Measurements from ENCODE around the gene THRSP.
"Not testable (repeated sequence)": the region's sequence is repeated elsewhere in the genome, so short reads cannot be mapped to it uniquely, and the experiment has no call there.

THRSP gene

GRCh38 chr11:78062671-78063070 lies 990 bp upstream of the THRSP start:
- in situ Hi-C loops (cut with MboI; ENCODE audit: low sequenced_read_pairs) = no loop called here

DNA sequence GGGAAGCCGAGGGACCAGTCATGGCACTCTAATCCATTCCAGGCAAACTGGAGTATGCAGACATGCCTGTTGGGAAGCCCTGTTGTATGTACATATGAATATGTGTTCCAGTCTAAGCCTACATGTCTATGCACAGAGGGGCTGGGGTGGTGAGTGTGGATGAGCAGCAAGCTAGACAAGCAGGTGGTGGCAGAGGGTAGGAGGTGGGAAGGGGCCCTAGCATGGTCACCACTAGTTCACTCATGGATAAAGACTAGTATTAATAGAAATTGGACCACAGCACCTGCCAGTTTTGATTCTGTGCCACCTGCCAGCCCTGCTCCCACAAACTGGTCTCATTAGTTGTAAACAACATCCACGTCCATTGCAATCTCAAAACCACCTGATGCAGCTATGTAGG lies 1.5 kb downstream of the THRSP start:
- in situ Hi-C loops (cut with MboI; ENCODE audit: low sequenced_read_pairs) = no loop called here

DNA sequence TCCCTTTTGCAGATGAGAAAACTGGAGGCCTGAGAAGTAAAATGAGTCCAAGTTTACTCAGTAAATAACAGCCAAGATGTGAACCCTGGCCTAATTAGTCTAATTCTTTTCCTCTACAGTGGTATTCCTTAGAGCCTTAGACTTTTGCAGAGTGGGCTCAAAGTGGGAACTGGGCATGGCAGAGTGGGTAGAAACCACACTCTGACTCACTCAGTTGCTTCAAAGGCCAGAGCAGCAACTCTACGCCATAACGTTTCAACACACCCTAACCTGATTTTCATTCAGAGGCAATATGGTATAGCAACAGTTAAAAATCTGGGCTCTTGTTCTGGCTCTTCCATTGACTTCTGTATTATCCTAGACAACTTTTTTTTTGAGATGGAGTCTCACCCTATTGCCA lies 2.8 kb downstream of the THRSP start:
- in situ Hi-C loops (cut with MboI; ENCODE audit: low sequenced_read_pairs) = no loop called here

- in situ Hi-C loops (cut with MboI; ENCODE audit: low sequenced_read_pairs) = no loop called here
These were observed 4.0 kb downstream of the THRSP start for GRCh38 chr11:78067704-78068103.

DNA sequence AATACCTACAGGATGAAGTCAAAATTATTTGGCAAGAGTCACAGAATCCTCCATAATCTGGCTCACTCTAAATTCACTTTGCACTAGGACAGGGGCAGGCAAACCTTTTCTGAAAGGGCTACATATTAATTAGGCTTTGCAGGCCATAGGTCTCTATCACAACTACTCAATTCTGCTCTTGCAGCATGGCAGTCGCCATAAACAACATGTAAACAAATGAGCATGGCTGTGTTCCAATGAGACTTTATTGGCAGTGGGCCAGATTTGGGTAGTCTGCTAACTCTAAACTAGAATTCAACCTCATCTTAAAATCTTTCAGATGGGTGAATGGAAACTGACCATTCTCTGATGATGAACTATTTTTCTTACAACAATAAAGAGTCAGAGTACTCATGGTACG lies 5.8 kb downstream of the THRSP start:
- in situ Hi-C loops (cut with MboI; ENCODE audit: low sequenced_read_pairs) = no loop called here

DNA sequence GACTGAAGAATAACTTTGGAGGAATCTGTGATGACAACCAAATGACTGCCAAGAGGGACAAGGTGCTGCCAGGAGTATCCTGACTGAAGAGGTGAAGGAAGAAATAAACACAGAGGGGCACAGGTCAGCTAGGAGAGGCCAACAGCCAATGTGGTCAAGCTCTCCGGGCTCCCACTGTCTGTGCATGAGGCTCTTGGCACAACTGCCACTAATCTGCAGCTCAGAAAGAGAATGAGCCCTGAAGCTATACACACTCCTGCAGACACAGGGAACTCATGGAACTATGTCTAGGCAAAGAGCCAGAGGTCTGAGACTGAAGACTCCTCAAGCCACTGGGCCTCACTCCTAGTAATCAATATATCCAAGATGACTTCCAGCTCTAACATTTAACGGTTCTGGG lies 7.0 kb downstream of the THRSP start:
- in situ Hi-C loops (cut with MboI; ENCODE audit: low sequenced_read_pairs) = no loop called here

GRCh38 chr11:78071717-78072116 lies 8.1 kb downstream of the THRSP start:
- in situ Hi-C loops (cut with MboI; ENCODE audit: low sequenced_read_pairs) = no loop called here

DNA sequence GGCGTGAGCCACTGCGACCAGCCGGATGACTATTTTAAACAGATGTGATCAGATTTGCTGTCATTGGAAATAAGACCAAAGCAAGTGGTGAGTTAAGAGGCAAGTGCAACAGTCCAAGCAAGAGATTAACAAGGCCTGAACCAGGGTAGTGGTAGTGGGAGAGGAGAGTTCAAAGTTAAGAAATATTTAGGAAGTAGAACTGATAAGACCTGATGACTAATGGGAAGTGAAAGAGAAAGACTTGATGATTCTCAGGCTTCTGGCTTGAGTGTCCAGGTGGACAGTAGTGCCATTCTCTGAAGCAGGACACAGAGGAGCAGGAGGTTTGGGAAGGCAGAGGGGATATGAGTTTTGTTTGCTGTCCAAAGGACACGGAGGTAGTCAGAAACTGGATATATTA lies 8.8 kb downstream of the THRSP start:
- in situ Hi-C loops (cut with MboI; ENCODE audit: low sequenced_read_pairs) = no loop called here

DNA sequence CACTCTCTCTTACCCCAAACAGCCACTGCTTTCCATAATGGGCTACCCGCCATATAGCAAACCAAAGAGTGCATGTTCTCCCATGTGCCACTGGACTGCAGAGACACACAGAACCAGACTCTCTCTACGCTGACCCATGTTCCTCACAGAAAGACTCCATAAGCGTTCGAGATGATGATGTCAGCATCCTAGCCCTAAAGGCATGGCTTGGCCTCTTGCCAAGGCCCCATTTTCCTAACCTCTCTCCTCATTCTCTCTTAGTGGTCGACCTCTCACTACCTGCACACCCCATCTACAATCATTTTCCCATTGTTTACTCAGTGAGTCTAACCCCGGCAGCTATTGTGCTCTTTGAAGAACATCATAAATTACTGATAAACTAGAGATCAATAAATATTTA lies 11.1 kb downstream of the THRSP start:
- in situ Hi-C loops (cut with MboI; ENCODE audit: low sequenced_read_pairs) = no loop called here

GRCh38 chr11:78076733-78077403 lies 13.2 kb downstream of the THRSP start:
- in situ Hi-C loops (cut with MboI; ENCODE audit: low sequenced_read_pairs) = no loop called here

- in situ Hi-C loops (cut with MboI; ENCODE audit: low sequenced_read_pairs) = not testable (repeated sequence)
These were observed 13.9 kb downstream of the THRSP start for GRCh38 chr11:78077592-78077991.

DNA sequence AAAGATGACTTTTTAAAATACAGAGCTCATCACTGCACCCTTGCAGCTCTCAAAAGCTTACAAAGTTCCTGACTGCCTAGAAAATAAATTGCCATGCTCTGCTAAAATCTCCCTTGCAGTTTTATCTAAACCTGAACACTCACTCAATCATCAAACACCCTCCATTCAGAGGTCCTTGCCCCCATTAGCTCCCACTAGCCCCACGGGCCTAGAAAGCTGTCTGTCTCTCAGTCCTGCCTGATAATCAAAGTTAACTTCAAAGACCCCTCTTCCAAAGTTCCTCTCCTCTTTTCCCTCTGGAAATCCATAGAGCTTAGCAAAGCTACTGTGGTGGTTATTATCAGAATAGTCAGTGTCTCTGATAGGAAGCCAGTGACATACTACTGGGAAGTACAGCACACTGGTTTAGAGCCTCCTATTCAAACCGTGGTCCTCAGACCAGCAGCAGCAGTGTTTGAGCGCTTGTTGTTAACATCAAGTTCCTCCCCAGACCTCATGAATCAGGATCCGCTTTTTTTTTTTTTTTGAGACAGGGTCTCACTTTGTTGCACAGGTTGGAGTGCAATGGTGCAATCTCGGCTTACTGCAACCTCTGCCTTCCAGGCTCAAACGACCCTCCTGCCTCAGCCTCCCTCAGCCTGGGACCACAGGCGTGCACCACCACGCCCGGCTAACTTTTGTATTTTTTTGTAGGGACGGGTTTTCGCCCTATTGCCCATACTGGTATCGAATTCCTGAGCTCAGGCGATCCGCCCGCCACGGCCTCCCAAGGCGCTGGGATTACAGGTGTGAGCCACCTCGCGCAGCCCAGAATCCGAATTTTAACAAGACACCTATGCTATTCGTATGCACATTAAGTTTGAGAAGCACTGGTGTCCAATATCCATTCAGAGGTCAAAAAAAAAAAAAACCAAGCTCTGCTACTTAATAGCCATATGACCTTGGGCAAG lies 14.8 kb downstream of the THRSP start:
- in situ Hi-C loops (cut with MboI; ENCODE audit: low sequenced_read_pairs) = no loop called here

DNA sequence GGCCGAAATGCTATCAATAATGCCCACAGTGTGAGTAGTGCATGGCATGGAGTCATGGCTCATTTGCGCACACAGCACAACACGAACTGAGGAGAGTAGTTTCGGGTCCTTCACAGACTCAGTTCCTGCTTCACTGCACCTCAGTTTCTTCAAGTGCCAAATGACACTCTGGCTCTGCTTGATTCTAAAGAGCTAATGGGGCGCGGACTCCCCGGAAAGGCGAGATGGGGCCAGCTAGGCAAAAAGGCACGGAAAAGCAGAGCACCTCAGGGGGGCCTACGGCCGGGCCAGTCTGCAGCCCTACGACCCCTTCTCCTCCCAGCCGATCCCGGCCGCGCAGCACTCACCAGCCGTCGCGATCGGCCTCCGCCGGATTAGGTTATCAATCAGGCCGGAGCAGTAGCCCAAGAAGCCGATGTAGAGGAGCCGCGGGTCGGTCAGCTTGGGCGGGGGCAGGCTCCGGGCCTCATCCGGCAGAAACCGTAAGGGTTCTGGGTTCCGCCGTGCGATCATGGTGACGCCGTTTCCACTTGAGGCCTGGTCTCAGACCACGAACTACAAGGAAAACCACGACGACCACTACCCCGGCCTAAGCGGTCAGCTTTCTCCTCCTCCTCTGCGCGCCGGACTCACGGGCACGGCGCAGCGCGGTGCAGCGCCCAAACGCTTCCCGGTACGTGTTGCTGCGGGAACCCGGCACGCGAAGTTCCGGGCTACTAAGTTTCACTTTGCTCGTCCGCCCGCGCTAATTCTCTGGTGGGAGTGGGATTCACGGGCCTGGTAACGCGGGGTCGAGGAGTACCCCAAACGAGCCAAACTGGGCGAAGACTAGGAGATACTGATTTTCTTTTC lies 15.8 kb downstream of the THRSP start, which contains the start of gene NDUFC2:
Gene NDUFC2 (minus strand): TSS at position 631 of the 852 bp plus-strand sequence. CDS start 118 bp downstream, at position 513.
- in situ Hi-C loops (cut with MboI; ENCODE audit: low sequenced_read_pairs) = no loop called here

DNA sequence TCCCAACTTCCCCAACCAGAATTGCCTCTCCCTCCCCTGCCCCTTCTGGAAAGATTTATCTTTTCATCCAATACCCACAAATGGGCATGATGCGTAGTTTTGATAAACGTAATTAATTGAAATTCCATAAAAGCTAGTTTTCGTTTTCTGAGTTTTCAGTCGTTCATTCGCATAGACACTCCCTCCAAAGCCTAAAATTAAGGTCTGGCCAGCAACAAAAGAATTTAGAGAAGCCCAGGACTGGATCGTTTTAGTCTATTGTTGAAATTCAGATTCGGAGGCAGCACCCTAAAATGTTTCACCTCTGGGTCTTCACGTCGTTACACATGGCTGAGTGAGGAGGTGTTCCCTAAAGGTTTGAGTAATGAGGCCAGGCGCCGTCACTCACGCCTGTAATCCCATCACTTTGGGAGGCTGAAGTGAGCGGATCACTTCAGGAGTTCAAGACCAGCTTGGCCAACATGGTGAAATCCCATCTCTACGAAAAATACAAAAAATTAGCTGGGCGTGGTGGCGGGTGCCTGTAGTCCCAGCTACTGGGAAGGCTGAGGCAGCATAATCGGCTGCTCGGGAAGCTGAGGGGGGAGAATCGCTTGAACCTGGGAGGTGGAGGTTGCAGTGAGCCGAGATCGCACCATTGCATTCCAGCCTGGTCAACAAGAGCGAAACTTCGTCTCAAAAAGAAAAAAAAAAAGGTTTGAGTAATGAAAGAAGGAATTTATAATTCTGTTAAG lies 16.6 kb downstream of the THRSP start:
- in situ Hi-C loops (cut with MboI; ENCODE audit: low sequenced_read_pairs) = no loop called here

GRCh38 chr11:78080818-78081495 lies 17.3 kb downstream of the THRSP start:
- in situ Hi-C loops (cut with MboI; ENCODE audit: low sequenced_read_pairs) = no loop called here

DNA sequence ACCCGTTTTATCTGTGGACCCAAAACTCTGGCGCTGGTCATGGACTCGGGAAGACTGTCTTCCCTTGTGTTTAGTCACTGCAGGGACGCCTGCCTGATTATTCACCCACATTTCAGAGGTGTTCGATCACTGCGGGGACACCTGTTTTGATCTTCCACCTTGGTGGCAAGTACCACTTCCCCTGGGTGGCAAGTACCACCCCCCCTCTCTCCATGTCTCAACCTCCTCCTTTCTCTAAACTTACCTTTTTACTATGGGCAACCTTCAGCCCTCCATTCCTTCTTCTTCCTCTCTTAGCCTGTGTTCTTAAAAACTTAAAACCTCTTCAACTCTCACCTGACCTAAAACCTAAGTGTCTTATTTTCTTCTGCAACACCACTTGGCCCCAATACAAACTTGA lies 17.9 kb downstream of the THRSP start:
- in situ Hi-C loops (cut with MboI; ENCODE audit: low sequenced_read_pairs) = no loop called here

- in situ Hi-C loops (cut with MboI; ENCODE audit: low sequenced_read_pairs) = no loop called here
These were observed 18.5 kb downstream of the THRSP start for GRCh38 chr11:78082146-78082545.

DNA sequence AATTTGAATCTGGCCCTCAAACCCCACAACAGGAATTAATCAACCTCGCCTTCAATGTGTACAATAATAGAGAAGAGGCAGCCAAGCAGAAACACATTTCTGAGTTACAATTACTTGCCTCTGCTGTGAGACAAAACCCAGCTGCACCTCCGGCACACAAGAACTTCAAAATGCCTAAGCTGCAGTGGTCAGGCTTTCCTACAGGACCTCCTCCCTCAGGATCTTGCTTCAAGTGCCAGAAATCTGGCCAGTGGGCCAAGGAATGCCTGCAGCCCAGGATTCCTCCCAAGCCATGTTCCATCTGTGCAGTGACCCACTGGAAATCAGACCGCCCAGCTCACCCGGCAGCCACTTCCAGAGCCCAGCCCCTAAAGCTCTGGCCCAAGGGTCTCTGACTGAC lies 19.4 kb downstream of the THRSP start:
- in situ Hi-C loops (cut with MboI; ENCODE audit: low sequenced_read_pairs) = no loop called here

DNA sequence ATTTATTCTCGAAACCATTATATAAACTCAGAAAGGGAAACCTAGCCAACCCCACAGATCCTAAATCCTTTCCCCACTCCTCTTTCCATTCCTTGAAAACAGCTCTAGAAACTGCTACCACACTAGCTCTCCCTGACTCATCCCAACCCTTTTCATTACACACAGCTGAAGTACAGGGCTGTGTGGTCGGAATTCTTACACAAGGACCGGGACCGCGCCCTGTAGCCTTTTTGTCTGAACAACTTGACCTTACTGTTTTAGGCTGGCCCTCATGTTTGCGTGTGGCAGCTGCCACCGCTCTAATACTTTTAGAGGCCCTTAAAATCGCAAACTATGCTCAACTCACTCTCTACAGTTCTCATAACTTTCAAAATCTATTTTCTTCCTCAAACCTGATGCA lies 20.8 kb downstream of the THRSP start:
- in situ Hi-C loops (cut with MboI; ENCODE audit: low sequenced_read_pairs) = not testable (repeated sequence)

- in situ Hi-C loops (cut with MboI; ENCODE audit: low sequenced_read_pairs) = no loop called here
These were observed 22.3 kb downstream of the THRSP start for GRCh38 chr11:78085972-78086371.

All from hTERT RPE-1 (cell line).